DMS53 treated with DMSO at 0.1 percent for 48 hours (cell line): ENCODE data around the gene PRPF6.

Source experiments
- DNase-seq: peaks from one replicate; lab custom pipeline; 2025; ENCODE audit not compliant: unreplicated experiment; lab: John Stamatoyannopoulos, UW

PRPF6 gene

GRCh38 chr20:63945031-63945658 lies 35.8 kb upstream of the PRPF6 start:
- DNase-seq = no peak

GRCh38 chr20:63945921-63946920 lies 34.7 kb upstream of the PRPF6 start:
- no peak for DNase-seq

GRCh38 chr20:63946986-63947637 lies 33.8 kb upstream of the PRPF6 start:
- DNase-seq = no peak

- DNase-seq = peak; percentile 59
These were observed 33.1 kb upstream of the PRPF6 start for GRCh38 chr20:63947638-63948456.

GRCh38 chr20:63950701-63951397 lies 30.1 kb upstream of the PRPF6 start:
- DNase-seq = no peak

GRCh38 chr20:63951398-63952209 lies 29.3 kb upstream of the PRPF6 start:
- no peak for DNase-seq

- DNase-seq = no peak
These were observed 28.8 kb upstream of the PRPF6 start for GRCh38 chr20:63952210-63952535.

- DNase-seq = no peak
These were observed 28.2 kb upstream of the PRPF6 start for GRCh38 chr20:63952769-63953168.

- DNase-seq = no peak
These were observed 27.0 kb upstream of the PRPF6 start for GRCh38 chr20:63953764-63954429.

GRCh38 chr20:63955281-63955826 lies 25.6 kb upstream of the PRPF6 start:
- no peak for DNase-seq

GRCh38 chr20:63955827-63956663 lies 24.9 kb upstream of the PRPF6 start, which contains the start of gene UCKL1:
TSS of gene UCKL1 (minus strand) at chr20:63956416. CDS start at chr20:63956372, 44 bp downstream.
- peak; percentile 63 for DNase-seq

- DNase-seq = no peak
These were observed 24.3 kb upstream of the PRPF6 start for GRCh38 chr20:63956664-63957003.

- DNase-seq = peak; percentile 85
These were observed 23.8 kb upstream of the PRPF6 start for GRCh38 chr20:63957004-63957689.

- peak; percentile 85 for DNase-seq
These were observed 23.1 kb upstream of the PRPF6 start for GRCh38 chr20:63957690-63958441.

- no peak for DNase-seq
These were observed 22.5 kb upstream of the PRPF6 start for GRCh38 chr20:63958471-63958870.

GRCh38 chr20:63958964-63959698 lies 21.8 kb upstream of the PRPF6 start:
- DNase-seq = no peak
